SH-SY5Y (cell line): ENCODE results near the gene HECW1.

Source experiments
- GATA2 ChIP-seq: IDR thresholded peaks from 2 replicates; pipeline ENCODE4 v1.6.1; 2011; ENCODE audit warnings: mild to moderate bottlenecking, low read depth, low read length
- GATA3 ChIP-seq: IDR thresholded peaks from 2 replicates; pipeline ENCODE4 v1.6.1; 2011; ENCODE audit warnings: low read depth, mild to moderate bottlenecking, low read length, moderate library complexity

DNA sequence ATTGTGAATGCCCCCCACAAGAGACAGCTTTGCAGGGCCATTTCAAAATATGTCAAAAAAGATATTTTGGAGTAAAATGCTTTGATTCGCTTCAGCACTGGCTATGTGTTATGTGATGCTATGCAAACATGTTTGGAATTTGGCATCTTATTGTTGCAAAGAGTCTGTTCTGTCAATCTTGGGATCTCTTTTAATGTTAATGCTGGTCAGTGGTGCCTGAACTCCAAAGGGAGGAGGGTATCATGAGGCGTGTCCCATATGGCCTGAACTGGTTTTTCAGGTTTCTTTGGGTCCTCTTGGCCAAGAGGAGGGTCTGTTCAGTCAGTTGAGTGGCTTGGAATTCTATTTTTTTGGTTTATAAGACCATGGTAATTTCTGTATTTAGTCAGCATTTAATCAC lies 81.4 kb downstream of the HECW1 start:
- TF ChIP-seq GATA3 (no peak), GATA2 (no peak)
